RWPE2 (cell line): ENCODE measurements around the gene TANGO2.

Experiments
- ATAC-seq: fragments of 200-7000 bp; cut with Tn5 transposase; 3 replicates; pipeline ENCODE4 v1.9.1; 2021; ENCODE audit warnings: low read depth
- DNase-seq: peaks from one replicate; pipeline ENCODE4 v3.0.0-alpha.2; 2020; ENCODE audit warnings: low spot score
- H3K27ac ChIP-seq: fragments of 450-650 bp; 2 replicates; pipeline ENCODE4 v1.5.1; 2017; ENCODE audit warnings: mild to moderate bottlenecking; ENCODE audit not compliant: poor library complexity, severe bottlenecking
- H3K27me3 ChIP-seq: fragments of 250-450 bp; sonication (Bioruptor Pico); 2 replicates; pipeline ENCODE4 v1.5.1; 2021; ENCODE audit warnings: mild to moderate bottlenecking, moderate library complexity; ENCODE audit not compliant: insufficient read depth, poor library complexity, severe bottlenecking
- H3K36me3 ChIP-seq: fragments of 250-450 bp; sonication (Bioruptor Pico); 2 replicates; pipeline ENCODE4 v1.5.1; 2020; ENCODE audit warnings: low read depth, mild to moderate bottlenecking, moderate library complexity
- H3K4me1 ChIP-seq: fragments of 250-450 bp; sonication (Bioruptor Pico); 2 replicates; pipeline ENCODE4 v1.5.1; 2021; ENCODE audit warnings: mild to moderate bottlenecking, moderate library complexity; ENCODE audit not compliant: insufficient read depth, poor library complexity, severe bottlenecking
- H3K4me3 ChIP-seq: fragments of 250-450 bp; sonication (Bioruptor Pico); 2 replicates; pipeline ENCODE4 v1.5.1; 2021; ENCODE audit warnings: mild to moderate bottlenecking, moderate library complexity; ENCODE audit not compliant: severe bottlenecking
- H3K9me3 ChIP-seq: fragments of 250-450 bp; sonication (Bioruptor Pico); 2 replicates; pipeline ENCODE4 v1.5.1; 2021; ENCODE audit warnings: mild to moderate bottlenecking, moderate library complexity; ENCODE audit not compliant: severe bottlenecking
- TF ChIP-seq, protein P1 (sequence below): fragments of 450-650 bp; IDR thresholded peaks from one replicate; pipeline ENCODE4 v1.5.1; 2017; ENCODE audit warnings: mild to moderate bottlenecking, moderate library complexity; ENCODE audit not compliant: poor library complexity, severe bottlenecking

TANGO2 gene

DNA sequence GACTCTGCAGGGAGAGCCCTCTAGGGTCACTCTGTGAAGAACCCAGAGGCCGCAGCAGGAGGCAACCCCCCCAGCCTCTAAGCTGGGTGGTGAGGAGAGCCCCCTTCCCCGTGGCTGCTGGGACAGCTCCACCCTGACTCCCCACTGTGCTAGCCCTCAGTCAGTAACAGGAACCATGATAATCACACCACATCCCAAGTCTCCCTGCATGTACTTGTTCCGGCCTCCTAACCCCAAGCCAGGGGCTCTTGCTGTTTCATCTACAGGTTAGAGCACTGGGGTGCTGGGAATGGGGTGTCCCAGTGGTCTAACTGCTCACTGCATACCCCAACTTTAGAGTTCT, 31.2 kb upstream of the TANGO2 start:
- Histone ChIP-seq H3K4me1 (peaks cover 2% of the 10 kb centered on the region), H3K27me3 (no peaks in the 10 kb centered on the region), H3K36me3 (no peaks in the 10 kb centered on the region), H3K9me3 (no peaks in the 10 kb centered on the region), H3K4me3 (no peak overlapping the region), H3K27ac (no peak overlapping the region)
- TF ChIP-seq, protein P1, sequence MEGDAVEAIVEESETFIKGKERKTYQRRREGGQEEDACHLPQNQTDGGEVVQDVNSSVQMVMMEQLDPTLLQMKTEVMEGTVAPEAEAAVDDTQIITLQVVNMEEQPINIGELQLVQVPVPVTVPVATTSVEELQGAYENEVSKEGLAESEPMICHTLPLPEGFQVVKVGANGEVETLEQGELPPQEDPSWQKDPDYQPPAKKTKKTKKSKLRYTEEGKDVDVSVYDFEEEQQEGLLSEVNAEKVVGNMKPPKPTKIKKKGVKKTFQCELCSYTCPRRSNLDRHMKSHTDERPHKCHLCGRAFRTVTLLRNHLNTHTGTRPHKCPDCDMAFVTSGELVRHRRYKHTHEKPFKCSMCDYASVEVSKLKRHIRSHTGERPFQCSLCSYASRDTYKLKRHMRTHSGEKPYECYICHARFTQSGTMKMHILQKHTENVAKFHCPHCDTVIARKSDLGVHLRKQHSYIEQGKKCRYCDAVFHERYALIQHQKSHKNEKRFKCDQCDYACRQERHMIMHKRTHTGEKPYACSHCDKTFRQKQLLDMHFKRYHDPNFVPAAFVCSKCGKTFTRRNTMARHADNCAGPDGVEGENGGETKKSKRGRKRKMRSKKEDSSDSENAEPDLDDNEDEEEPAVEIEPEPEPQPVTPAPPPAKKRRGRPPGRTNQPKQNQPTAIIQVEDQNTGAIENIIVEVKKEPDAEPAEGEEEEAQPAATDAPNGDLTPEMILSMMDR = no peak
- ATAC-seq (no peak), DNase-seq (no peak)

DNA sequence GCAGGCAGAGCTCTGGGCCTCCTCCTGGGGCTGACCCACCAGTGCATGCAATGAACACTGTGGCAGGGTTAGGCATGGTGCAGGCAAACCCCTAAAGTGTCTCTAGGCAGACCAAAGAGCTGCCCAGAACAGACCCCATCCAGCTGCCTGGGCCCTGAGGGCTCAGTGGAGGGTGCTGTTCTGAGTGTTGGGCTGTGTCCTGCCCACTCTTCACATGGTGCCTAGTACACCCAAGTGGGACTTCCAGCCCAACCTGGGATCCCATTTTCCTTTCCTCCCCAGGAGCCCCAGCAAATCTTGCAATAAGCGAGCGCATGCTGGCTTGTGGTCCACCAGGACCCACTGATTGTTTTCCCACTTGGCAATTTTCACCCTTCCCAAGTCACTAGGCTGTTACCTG, 30.7 kb upstream of the TANGO2 start:
- H3K4me3 ChIP-seq = no peak overlapping the region
- H3K4me1 ChIP-seq = no peaks in the 10 kb centered on the region
- H3K36me3 ChIP-seq = no peaks in the 10 kb centered on the region
- no peaks in the 10 kb centered on the region for H3K9me3 ChIP-seq
- no peaks in the 10 kb centered on the region for H3K27me3 ChIP-seq
- ATAC-seq (no peak), DNase-seq (no peak)
- TF ChIP-seq, protein P1 = no peak
- H3K27ac ChIP-seq = no peak overlapping the region

DNA sequence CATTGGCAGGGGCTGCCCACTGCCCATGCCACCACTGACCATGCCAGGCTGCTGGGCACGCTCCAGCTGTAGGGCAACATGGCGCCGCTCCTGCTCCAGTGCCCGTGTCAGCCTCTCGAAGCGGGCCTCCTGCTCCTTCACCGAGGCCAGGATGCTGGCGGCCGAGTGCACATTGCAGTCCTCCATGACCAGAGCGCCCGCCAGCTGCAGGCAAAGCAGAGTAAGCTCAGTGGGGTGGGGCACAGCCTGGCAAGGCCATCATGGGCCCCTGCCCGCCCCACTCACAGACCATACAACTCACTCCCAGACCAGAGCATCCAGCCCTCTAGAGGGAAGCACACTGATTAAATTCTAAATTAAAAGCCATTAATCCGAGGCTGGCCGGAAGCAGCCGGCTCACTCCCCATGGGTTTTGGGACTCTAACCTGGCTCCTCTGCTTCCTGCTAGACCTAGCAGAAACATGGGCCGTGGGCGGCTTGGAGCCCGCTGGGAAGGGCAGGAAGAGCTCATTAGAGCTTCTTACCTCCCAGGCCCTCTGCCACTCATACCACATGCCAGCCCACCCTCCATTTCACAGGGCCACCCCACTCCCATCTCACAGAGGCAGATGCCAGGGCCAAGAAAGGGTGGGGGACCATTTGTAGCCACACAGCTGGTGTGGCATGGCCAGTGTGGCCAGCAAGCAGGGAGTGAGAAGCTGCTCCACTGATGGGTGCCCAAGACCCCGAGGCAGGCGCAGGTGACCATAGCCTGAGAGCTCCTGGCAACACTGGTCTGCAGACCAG, 30.1 kb upstream of the TANGO2 start:
- H3K4me1 ChIP-seq = no peaks in the 10 kb centered on the region
- DNase-seq = no peak

DNA sequence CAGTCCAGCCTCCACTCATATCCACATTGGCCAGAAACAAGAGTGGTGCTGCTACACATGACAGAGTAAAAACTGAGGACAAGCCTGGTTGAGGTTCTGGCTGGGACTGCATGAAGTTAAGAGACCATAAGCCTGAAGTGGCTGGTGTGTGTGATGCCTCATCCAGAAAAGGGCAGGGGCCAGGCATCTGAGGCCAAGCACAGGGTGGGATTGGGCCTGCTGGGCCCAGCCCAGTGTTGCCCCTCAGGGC, 29.6 kb upstream of the TANGO2 start:
- TF ChIP-seq, protein P1 = no peak
- no peak overlapping the region for H3K4me3 ChIP-seq
- H3K4me1 ChIP-seq = no peaks in the 10 kb centered on the region
- no peaks in the 10 kb centered on the region for H3K36me3 ChIP-seq
- ATAC-seq = no peak
- H3K9me3 ChIP-seq = no peaks in the 10 kb centered on the region
- no peaks in the 10 kb centered on the region for H3K27me3 ChIP-seq
- no peak overlapping the region for H3K27ac ChIP-seq
- DNase-seq = no peak

More for the DNA sequence above, 30.1 kb upstream of the TANGO2 start:
- Histone ChIP-seq H3K27ac (no peak overlapping the region), H3K4me3 (no peak overlapping the region), H3K9me3 (no peaks in the 10 kb centered on the region), H3K27me3 (no peaks in the 10 kb centered on the region), H3K36me3 (no peaks in the 10 kb centered on the region)
- TF ChIP-seq, protein P1 = no peak
- no peak for ATAC-seq

DNA sequence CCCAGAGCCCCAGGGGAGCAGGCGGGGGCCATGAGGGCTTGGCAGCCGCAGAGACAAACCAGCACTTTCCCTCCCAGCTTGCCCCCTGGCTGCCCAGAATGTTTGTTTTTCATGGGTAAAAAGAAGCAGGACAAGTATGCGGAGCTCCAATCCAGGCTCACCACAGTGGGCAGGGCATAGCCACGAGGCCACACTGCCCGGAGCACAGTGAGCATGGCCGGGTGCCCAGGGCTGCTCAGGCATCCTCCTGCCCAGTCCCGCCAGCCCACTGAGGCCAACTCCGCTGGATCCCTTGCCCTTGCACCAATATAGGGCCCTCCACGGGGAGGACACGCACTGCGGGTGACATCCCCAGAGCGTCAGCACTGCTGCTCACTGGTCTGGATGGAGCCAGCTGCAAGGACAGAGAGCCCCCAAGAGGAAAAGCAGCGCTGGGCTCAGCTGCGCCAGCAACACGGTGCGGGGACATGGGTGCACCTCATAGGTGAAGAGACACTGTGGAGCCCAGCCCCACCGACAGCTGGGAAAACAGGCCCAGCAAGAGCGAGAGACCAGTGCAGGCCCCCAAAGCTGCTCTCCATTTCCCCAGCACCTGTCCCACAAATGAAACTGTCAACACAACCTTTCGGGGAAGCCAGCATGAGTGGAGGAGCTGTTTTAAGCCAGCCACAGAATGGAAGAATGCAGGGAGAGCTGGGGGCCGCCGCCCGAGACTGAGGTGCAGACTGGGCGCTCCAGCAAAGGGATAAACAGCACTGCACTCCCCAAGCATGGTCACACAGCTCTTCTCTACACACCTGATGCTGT, 29.1 kb upstream of the TANGO2 start:
- no peak overlapping the region for H3K27ac ChIP-seq
- TF ChIP-seq, protein P1 = no peak
- H3K27me3 ChIP-seq = no peaks in the 10 kb centered on the region
- H3K4me3 ChIP-seq = no peak overlapping the region
- ATAC-seq (no peak), DNase-seq (no peak)
- H3K4me1 ChIP-seq = no peaks in the 10 kb centered on the region
- H3K9me3 ChIP-seq = no peaks in the 10 kb centered on the region
- no peaks in the 10 kb centered on the region for H3K36me3 ChIP-seq
